NCI-H2227 (cell line): ENCODE results near the gene SCYGR1.
"Not testable (repeated sequence)": the region's sequence is repeated elsewhere in the genome, so short reads cannot be mapped to it uniquely, and the experiment has no call there.

Source experiments
- DNase-seq: peaks from one replicate; lab custom pipeline; 2025; ENCODE audit not compliant: unreplicated experiment; lab: John Stamatoyannopoulos, UW

Gene SCYGR1

GRCh38 chr2:227404585-227405271 lies 17.0 kb upstream of the SCYGR1 start:
- no peak for DNase-seq

DNA sequence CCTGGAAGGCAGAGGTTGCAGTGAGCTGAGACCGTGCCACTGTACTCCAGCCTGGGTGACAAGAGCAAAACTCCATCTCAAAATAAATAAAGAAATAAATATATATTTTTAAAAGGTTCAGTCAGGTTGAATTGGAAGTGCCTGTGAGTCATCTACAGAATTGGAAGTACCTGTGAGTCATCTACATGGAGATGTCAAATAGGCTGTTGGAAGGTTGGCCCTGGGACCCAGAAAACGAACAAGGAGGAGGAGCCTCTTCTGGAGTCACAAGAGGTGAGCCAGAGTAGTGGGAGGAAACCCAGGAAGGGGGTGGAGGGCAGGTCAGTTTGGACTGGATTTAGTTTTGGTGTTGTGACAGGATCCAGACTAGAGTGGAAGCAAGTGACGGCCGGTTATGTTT lies 15.2 kb upstream of the SCYGR1 start:
- no peak for DNase-seq

DNA sequence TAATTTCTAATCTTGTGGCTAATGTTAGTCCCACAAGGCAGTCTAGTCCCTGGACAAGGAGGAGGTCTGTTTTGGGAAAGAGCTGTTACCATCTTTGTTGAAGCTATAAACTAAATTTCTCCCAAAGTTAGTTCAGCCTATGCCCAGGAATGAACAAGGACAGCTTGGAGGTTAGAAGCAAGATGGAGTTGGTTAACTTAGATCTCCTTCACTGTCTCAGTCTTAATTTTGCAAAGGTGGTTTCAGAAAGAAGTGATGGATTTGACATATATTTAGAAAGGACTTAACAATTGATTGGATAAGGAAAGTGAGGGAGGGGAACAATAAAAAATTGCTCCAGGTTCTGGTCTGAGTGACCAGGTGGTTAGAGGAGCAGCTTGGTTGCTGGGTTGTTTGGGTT lies 14.6 kb upstream of the SCYGR1 start:
- DNase-seq = no peak

- DNase-seq = no peak
Measured at GRCh38 chr2:227401550-227401949, 13.8 kb upstream of the SCYGR1 start.

- no peak for DNase-seq
Measured at GRCh38 chr2:227398684-227399670, 11.2 kb upstream of the SCYGR1 start.

- DNase-seq = no peak
Measured at GRCh38 chr2:227397562-227397961, 9.8 kb upstream of the SCYGR1 start.

DNA sequence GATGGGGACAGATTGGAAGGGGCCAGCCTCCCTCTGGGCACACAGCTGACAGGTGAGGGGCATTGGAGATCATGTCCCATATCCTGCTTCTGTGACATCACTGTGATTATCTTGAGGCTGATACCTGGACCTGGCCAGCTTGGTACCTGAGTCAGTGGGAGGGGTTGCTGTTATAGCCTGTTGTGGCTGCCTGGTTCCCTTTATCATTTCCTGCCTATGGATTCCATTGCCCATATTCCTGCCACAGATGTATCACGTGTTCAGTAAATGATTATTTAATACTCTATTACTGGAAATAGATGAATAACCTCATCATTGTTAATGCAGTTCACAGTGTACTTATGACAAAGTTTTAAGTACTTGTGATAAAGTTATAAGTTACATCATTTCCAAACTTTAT lies 7.8 kb upstream of the SCYGR1 start:
- no peak for DNase-seq

DNA sequence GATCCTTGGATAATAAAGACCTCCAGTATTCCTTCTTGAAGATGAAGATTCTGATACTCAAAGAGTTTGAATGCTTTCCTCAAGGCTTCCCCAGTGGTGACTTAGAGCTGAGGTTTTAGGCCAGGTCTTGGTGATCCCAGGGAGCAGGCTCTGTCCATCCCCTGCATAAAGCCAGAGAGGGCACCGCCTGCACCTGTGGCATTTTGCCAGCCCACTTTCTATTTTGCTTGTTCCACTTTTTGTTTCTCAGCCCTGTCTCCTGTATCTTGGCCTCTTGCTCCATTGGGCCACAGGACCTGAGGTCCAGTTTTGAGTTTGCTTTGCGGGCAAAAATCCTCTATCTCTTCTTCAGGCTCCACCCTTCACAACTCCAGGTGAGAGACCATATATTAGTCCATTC lies 6.7 kb upstream of the SCYGR1 start:
- no peak for DNase-seq

GRCh38 chr2:227390468-227391256 lies 2.9 kb upstream of the SCYGR1 start:
- no peak for DNase-seq

GRCh38 chr2:227389661-227390060 lies 1.9 kb upstream of the SCYGR1 start:
- DNase-seq = no peak

DNA sequence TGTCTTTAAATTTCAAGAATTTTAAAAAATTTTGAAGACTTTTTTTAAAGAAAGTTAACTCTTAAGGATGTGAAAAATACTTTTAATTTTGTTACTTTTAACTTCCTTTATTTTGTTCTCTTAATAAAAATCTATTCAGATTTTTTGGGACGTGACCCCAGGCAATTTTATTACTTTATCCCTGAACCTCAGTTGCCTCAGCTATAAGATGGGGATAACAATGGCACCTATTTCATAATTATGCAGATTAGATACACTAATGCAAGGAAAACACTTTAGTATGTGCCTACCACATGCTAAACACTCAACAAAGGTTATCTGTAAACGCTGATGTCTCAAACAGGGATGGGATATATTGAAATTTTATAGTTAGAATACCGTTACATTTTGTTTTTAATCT lies 1.5 kb upstream of the SCYGR1 start:
- no peak for DNase-seq

GRCh38 chr2:227388537-227389011 lies 825 bp upstream of the SCYGR1 start:
- DNase-seq = no peak

DNA sequence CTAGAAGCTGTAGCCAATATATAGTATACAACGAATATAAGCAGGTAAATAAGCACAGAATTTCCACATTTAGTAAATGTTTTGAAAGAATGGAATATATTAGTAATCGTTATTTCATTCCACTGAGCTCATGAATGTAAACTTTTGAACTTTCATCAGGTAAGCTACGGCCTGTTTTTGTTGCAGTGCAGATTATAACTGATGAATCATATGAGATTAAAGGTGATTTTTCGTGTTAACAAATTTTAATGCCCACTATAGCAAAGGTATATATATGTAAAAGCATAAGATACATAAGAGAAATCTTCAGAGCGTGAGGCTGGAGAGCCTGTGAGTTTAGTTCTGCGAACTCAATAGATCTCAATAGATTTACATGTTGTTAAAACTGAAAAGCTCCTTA lies 1.1 kb downstream of the SCYGR1 start:
- DNase-seq = no peak

GRCh38 chr2:227383686-227384085 lies 4.1 kb downstream of the SCYGR1 start:
- DNase-seq = no peak

DNA sequence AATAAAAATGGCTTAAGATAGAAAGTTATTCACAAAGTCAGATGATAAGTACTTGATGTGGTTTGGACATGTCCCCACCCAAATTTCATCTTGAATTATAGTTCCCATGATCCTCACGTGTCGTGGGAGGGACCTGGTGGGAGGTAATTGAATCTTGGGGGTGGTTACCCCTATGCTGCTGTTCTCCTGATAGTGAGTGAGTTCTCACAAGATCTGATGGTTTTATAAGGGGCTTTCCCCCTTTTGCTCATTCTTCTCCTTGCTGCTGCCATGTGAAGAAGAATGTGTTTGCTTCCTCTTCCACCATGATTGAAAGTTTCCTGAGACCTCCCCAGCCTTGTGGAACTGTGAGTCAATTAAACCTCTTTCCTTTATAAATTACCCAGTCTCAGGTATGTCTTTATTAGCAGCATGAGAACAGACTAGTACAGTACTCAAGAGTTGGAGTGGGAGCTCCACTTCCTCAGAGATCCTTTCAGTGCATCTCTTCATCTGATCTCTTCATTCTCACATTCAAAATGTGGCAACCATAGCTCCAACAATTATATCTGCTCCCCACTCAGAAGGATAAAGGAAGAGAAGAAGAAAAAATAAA lies 5.4 kb downstream of the SCYGR1 start:
- DNase-seq = not testable (repeated sequence)

GRCh38 chr2:227379095-227379494 lies 8.7 kb downstream of the SCYGR1 start, which contains the start of gene TM4SF20:
TM4SF20 (minus strand) TSS chr2:227379306; CDS start chr2:227379268, 38 bp downstream.
- no peak for DNase-seq

- DNase-seq = no peak
Measured at GRCh38 chr2:227378371-227378782, 9.4 kb downstream of the SCYGR1 start.

DNA sequence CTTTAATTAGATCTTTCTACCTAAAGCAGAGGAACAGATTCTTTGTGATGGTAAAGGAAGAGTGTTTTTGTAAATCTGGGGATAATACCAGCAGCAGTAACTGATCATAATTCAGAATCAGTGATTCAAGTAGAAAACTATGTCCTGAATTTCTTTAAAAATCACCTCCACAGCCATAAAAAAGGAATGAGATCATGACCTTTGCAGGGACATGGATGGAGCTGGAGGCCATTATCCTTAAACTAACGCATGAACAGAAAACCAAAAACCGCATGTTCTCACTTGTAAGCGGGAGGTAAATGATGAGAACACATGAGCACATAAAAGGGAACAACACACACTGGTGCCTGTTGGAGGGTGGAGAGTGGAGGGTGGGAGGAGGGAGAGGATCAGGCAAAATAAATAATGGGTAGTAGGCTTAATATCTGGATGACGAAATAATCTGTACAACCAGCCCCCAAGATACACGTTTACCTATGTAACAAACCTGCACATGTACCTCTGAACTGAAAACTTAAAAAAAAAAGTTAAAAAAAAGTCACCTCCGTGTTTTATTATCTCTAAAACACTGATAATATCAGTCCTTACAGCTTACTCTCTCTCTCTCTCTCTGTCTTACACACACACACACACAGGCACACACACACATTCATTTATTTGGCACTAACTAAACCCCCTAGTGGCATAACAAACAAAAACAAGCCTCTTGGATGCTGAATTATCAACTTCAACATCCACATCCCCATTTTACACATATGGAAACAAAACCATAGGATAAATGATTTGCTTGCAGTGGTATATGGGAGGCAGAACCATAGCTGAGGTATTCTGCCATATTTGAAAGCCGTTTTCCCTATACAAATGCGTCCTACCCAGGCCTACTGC lies 10.0 kb downstream of the SCYGR1 start:
- no peak for DNase-seq

GRCh38 chr2:227376656-227377396 lies 10.9 kb downstream of the SCYGR1 start:
- peak; percentile 30 for DNase-seq
